WERI-Rb-1 (cell line): ENCODE results near the gene SOX6.
A peak's percentile ranks its signal among the peaks of the same experiment; 100 is the strongest.

Experiments used
- DNase-seq: peaks from one replicate; pipeline ENCODE4 v3.0.0-alpha.2; 2020
- H3K27ac ChIP-seq: fragments of 250-450 bp; sonication (Bioruptor Pico); 2 replicates; pipeline ENCODE4 v1.5.1; 2020; ENCODE audit warnings: mild to moderate bottlenecking, moderate library complexity
- H3K27me3 ChIP-seq: fragments of 250-450 bp; sonication (Bioruptor Pico); 2 replicates; pipeline ENCODE4 v1.5.1; 2021; ENCODE audit warnings: mild to moderate bottlenecking, low read depth, moderate library complexity; ENCODE audit not compliant: insufficient read depth, severe bottlenecking
- H3K36me3 ChIP-seq: fragments of 250-450 bp; sonication (Bioruptor Pico); 2 replicates; pipeline ENCODE4 v1.5.1; 2020; ENCODE audit warnings: mild to moderate bottlenecking, moderate library complexity
- H3K4me3 ChIP-seq: 2 replicates; pipeline ENCODE4 v1.5.1; 2011; ENCODE audit warnings: low read depth, mild to moderate bottlenecking, control low read depth, low read length
- H3K9me3 ChIP-seq: fragments of 250-450 bp; sonication (Bioruptor Pico); 2 replicates; pipeline ENCODE4 v1.5.1; 2021; ENCODE audit warnings: mild to moderate bottlenecking, moderate library complexity; ENCODE audit not compliant: severe bottlenecking
- TF ChIP-seq, protein P1 (sequence below): IDR thresholded peaks from 2 replicates; pipeline ENCODE4 v1.5.1; 2011; ENCODE audit warnings: low read depth, mild to moderate bottlenecking, control low read depth, inconsistent platforms, low read length

The SOX6 gene

DNA sequence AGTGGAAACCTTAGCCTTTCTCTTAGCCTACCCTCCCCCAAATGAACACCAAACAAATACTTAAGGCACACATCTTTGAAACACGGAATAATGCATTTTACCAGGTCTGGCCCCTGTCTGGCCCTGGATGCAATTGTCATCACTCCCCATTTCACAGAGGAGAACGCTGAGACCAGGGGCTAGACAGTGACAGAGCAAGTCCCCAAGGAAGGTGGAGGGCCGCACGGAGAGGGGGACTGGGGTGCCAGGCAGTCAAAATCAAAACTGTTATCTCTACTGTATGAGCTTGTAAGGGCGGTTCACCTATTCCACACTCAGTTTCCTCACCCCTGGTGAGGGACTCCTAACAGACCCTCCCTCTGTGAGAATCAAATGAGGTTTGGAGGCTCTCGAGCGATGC lies 414.2 kb downstream of the SOX6 start:
- DNase-seq, result no peak
- Histone ChIP-seq H3K4me3 (no peak overlapping the region), H3K27ac (no peak overlapping the region), H3K27me3 (no peaks in the 10 kb centered on the region), H3K36me3 (no peaks in the 10 kb centered on the region), H3K9me3 (no peaks in the 10 kb centered on the region)
- TF ChIP-seq, protein P1, sequence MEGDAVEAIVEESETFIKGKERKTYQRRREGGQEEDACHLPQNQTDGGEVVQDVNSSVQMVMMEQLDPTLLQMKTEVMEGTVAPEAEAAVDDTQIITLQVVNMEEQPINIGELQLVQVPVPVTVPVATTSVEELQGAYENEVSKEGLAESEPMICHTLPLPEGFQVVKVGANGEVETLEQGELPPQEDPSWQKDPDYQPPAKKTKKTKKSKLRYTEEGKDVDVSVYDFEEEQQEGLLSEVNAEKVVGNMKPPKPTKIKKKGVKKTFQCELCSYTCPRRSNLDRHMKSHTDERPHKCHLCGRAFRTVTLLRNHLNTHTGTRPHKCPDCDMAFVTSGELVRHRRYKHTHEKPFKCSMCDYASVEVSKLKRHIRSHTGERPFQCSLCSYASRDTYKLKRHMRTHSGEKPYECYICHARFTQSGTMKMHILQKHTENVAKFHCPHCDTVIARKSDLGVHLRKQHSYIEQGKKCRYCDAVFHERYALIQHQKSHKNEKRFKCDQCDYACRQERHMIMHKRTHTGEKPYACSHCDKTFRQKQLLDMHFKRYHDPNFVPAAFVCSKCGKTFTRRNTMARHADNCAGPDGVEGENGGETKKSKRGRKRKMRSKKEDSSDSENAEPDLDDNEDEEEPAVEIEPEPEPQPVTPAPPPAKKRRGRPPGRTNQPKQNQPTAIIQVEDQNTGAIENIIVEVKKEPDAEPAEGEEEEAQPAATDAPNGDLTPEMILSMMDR, result no peak

DNA sequence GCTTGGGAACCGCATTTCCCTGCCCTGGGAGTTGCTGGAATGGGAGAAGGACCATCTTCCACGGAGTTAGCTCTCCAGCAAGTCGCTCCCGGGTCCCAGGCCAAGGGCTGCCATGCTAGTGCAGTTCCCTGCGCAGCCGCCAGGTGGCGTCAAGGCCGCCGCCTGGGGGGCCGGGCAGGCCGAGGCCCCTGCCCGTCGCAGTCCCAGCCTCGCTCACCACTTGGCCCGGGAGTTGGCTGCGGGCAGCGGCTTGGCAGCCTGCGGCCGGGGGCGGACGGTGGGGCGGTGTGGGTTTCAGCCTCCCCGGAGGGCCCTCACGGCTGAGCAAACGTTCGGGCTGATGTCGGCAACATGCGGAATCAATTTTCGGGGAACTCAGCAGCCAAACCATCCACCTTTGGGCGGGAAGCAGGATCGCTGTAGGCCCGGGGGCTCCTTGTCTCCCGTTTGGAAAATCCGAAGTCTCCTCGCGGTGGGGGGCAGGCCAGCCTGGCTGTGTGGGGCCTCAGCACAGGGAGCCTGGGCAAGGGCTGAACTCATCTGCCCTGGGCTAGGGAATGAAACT lies 415.1 kb downstream of the SOX6 start:
- no peaks in the 10 kb centered on the region for H3K36me3 ChIP-seq
- DNase-seq, result no peak
- TF ChIP-seq, protein P1, result peak; percentile 59
- no peaks in the 10 kb centered on the region for H3K9me3 ChIP-seq
- H3K4me3 ChIP-seq, result no peak overlapping the region
- H3K27ac ChIP-seq, result no peak overlapping the region
- H3K27me3 ChIP-seq, result no peaks in the 10 kb centered on the region

DNA sequence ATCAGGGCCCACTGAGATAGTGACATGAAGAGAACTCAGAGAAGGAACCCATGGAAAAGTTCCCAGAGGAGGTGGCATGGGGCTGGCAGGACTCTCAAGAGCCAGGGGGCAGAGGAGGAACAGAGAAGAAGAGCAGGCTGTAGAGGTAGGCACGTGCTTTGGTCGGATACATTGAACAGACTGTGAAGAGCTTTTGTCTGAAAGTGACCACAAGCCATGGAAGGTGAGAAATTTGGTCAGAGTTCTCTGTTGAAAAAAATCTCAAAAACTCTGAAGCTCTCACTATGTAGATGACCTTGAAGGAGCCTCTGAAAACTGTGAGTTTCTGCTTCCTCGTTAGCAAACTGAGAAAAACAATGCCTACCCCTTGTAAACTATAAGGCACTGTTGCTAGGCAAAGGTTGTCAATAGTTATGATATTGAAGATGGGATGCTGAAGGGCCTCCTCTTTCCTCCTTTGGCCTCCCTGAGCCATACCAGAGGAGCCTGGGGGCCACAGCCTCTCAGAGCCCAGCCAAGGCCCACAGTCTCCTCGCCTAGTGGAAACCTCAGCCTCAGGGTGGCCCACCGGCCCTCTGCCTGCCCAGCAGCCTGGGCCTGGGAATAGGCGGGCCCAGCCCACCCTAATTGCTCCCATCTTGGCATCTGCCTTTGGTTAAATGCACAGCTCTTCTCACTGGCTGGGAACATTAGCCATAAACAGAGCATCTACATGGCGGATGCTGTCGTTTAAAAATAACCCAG lies 415.7 kb downstream of the SOX6 start:
- H3K27ac ChIP-seq, result no peak overlapping the region
- H3K9me3 ChIP-seq, result no peaks in the 10 kb centered on the region
- TF ChIP-seq, protein P1, result no peak
- no peak for DNase-seq
- H3K27me3 ChIP-seq, result no peaks in the 10 kb centered on the region
- H3K36me3 ChIP-seq, result no peaks in the 10 kb centered on the region
- H3K4me3 ChIP-seq, result no peak overlapping the region

DNA sequence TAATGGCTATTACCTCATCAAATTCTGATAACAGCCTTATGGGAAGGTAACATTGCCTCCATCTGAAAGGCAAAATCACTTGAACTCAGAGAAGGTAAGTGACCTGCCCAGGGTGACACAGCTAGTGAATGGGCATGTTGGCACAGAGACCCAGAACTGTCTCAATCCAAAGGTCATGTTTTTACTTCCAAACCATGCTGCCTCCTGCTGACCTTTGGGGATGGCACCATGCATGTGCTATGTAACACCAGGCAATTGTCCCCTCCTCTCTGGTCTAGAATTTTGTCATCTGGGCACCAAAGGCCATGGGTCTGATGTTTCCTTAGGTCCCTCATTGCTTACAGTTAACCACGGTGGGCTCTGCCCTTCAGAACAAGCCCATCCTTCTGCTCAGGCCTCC lies 417.4 kb downstream of the SOX6 start:
- Histone ChIP-seq H3K36me3 (no peaks in the 10 kb centered on the region), H3K27me3 (no peaks in the 10 kb centered on the region), H3K4me3 (no peak overlapping the region), H3K9me3 (no peaks in the 10 kb centered on the region), H3K27ac (no peak overlapping the region)
- TF ChIP-seq, protein P1, result no peak
- DNase-seq, result no peak

DNA sequence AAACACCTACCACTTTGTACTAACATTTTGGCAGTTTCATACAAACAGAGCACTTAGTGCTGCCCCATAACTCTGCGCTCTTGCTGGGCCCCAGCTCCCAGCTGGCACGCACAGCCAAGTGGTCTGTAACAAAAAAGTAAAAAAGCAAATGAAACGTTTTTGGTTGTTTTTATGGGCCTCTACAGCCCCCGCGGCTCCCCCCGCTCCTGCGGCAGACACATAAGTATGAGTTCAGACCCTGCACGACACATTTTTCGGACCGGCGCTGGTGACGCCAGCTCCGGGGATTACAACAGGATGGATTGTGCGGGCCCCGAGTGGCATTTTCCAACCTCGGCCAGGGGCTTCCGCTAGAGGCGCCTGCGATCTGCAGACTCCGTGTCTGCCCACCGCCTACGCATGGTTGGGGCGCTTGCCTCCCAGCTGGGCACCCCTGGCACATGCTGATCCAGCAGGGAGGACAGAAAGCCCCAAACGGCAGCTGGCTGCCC lies 418.2 kb downstream of the SOX6 start:
- TF ChIP-seq, protein P1, result no peak
- Histone ChIP-seq H3K9me3 (no peaks in the 10 kb centered on the region), H3K27me3 (no peaks in the 10 kb centered on the region), H3K27ac (no peak overlapping the region), H3K36me3 (no peaks in the 10 kb centered on the region), H3K4me3 (no peak overlapping the region)
- no peak for DNase-seq
